ENCODE data around the gene APOL1. TPM values are rescaled to one million over a fixed set of nuclear protein-coding genes. Genes with fewer than 3 reads are reported as not detected.

Gene APOL1
- total RNA-seq, 1 donor from 2014 or later: 10.4 TPM

GRCh38 chr22:36285017-36285416, 32.1 kb downstream of the APOL1 start:
- DNase-seq (no peak), ATAC-seq (ENCODE audit: low read depth) (no peak)
- Mint-ChIP-seq H3K27me3 (no peaks in the 10 kb centered on the region), H3K27ac (no peak overlapping the region), H3K9me3 (no peaks in the 10 kb centered on the region), H3K36me3 (ENCODE audit: low read depth) (peaks cover 93% of the 10 kb centered on the region), H3K4me3 (no peak overlapping the region), H3K4me1 (no peaks in the 10 kb centered on the region)
- ChIA-PET CTCF (interaction anchor here (1.3 to 2.4 kb wide), 3 partner anchors 16 to 186 kb away, joined by 5 to 8 read pairs (median 5); partner anchors contain the start of gene APOL2), POLR2A (interaction anchor here (0.6 kb wide), 2 partner anchors 140 to 186 kb away, joined by 3 to 5 read pairs; no protein-coding TSS in a partner anchor)
- intact Hi-C loops (cut with micrococcal nuclease): no loop called here
- TF ChIP-seq CTCF (IDR thresholded peaks at IDR 0.05): no peak

GRCh38 chr22:36285545-36285944, 32.6 kb downstream of the APOL1 start:
- no peak overlapping the region for H3K4me3 Mint-ChIP-seq
- no peak for TF ChIP-seq CTCF (IDR thresholded peaks at IDR 0.05)
- H3K27me3 Mint-ChIP-seq: no peaks in the 10 kb centered on the region
- POLR2A ChIA-PET: interaction anchor here (0.6 kb wide), 2 partner anchors 141 to 185 kb away, joined by 3 to 5 read pairs; no protein-coding TSS in a partner anchor
- no peaks in the 10 kb centered on the region for H3K4me1 Mint-ChIP-seq
- DNase-seq (no peak), ATAC-seq (ENCODE audit: low read depth) (no peak)
- CTCF ChIA-PET: interaction anchor here (1.3 to 2.4 kb wide), 4 partner anchors 8 to 185 kb away, joined by 5 to 10 read pairs (median 6); partner anchors contain the start of gene APOL2
- H3K36me3 Mint-ChIP-seq (ENCODE audit: low read depth): peaks cover 92% of the 10 kb centered on the region
- intact Hi-C loops (cut with micrococcal nuclease): no loop called here
- no peaks in the 10 kb centered on the region for H3K9me3 Mint-ChIP-seq
- no peak overlapping the region for H3K27ac Mint-ChIP-seq

- no peaks in the 10 kb centered on the region for H3K27me3 Mint-ChIP-seq
- DNase-seq (peak; percentile 57), ATAC-seq (ENCODE audit: low read depth) (peak; percentile 88)
- TF ChIP-seq CTCF (IDR thresholded peaks at IDR 0.05): no peak
- CTCF ChIA-PET: interaction anchor here (0.7 to 2.4 kb wide), 10 partner anchors 8 to 200 kb away, joined by 3 to 10 read pairs (median 4); partner anchors contain the start of gene APOL2
- H3K4me1 Mint-ChIP-seq: no peaks in the 10 kb centered on the region
- no peak overlapping the region for H3K4me3 Mint-ChIP-seq
- H3K27ac Mint-ChIP-seq: peak overlapping the region; percentile 50
- POLR2A ChIA-PET: interaction anchor here (0.9 kb wide), 1 partner anchor 196 kb away, joined by 11 read pairs; no protein-coding TSS in a partner anchor
- H3K36me3 Mint-ChIP-seq (ENCODE audit: low read depth): peaks cover 90% of the 10 kb centered on the region
- intact Hi-C loops (cut with micrococcal nuclease): no loop called here
- no peaks in the 10 kb centered on the region for H3K9me3 Mint-ChIP-seq
These were observed 33.4 kb downstream of the APOL1 start for GRCh38 chr22:36286096-36286957.

- ChIA-PET POLR2A (no interaction called here), CTCF (interaction anchor here (1.4 to 1.8 kb wide), 2 partner anchors 13 to 198 kb away, joined by 3 to 7 read pairs; no protein-coding TSS in a partner anchor)
- intact Hi-C loops (cut with micrococcal nuclease): no loop called here
- H3K27ac Mint-ChIP-seq: no peak overlapping the region
- H3K9me3 Mint-ChIP-seq: no peaks in the 10 kb centered on the region
- DNase-seq: no peak
- no peak overlapping the region for H3K4me3 Mint-ChIP-seq
- H3K36me3 Mint-ChIP-seq (ENCODE audit: low read depth): peaks cover 88% of the 10 kb centered on the region
- H3K4me1 Mint-ChIP-seq: no peaks in the 10 kb centered on the region
- no peak for ATAC-seq (ENCODE audit: low read depth)
- H3K27me3 Mint-ChIP-seq: no peaks in the 10 kb centered on the region
- TF ChIP-seq CTCF (IDR thresholded peaks at IDR 0.05): no peak
These were observed 35.1 kb downstream of the APOL1 start for GRCh38 chr22:36287881-36288515.
